Activated naive CD8-positive, alpha-beta T cell (primary cell): ENCODE data around the gene STRADA.

Source experiments
- H3K27ac Mint-ChIP-seq: one replicate; pipeline ENCODE4 v1.8.0; 2021; ENCODE audit warnings: mixed read lengths
- H3K27me3 Mint-ChIP-seq: one replicate; pipeline ENCODE4 v1.8.0; 2021; ENCODE audit warnings: mixed read lengths
- H3K36me3 Mint-ChIP-seq: one replicate; pipeline ENCODE4 v1.8.0; 2021; ENCODE audit warnings: mixed read lengths
- H3K4me1 Mint-ChIP-seq: one replicate; pipeline ENCODE4 v1.8.0; 2021; ENCODE audit warnings: low read depth, mixed read lengths
- H3K4me3 Mint-ChIP-seq: one replicate; pipeline ENCODE4 v1.8.0; 2021; ENCODE audit warnings: mild to moderate bottlenecking, mixed read lengths
- H3K9me3 Mint-ChIP-seq: one replicate; pipeline ENCODE4 v1.8.0; 2021; ENCODE audit warnings: low read depth, mixed read lengths

STRADA gene

GRCh38 chr17:63718988-63719387, 22.6 kb downstream of the STRADA start:
- H3K27ac Mint-ChIP-seq, result no peak overlapping the region

GRCh38 chr17:63716426-63716825, 25.2 kb downstream of the STRADA start:
- Mint-ChIP-seq H3K27me3 (no peaks in the 10 kb centered on the region), H3K4me3 (no peak overlapping the region), H3K9me3 (no peaks in the 10 kb centered on the region), H3K27ac (peak overlapping the region; percentile 62), H3K36me3 (no peaks in the 10 kb centered on the region), H3K4me1 (no peaks in the 10 kb centered on the region)

More at GRCh38 chr17:63718988-63719387, 22.6 kb downstream of the STRADA start:
- Mint-ChIP-seq H3K27me3 (no peaks in the 10 kb centered on the region), H3K4me1 (no peaks in the 10 kb centered on the region), H3K36me3 (no peaks in the 10 kb centered on the region), H3K4me3 (no peak overlapping the region), H3K9me3 (no peaks in the 10 kb centered on the region)

- Mint-ChIP-seq H3K27me3 (no peaks in the 10 kb centered on the region), H3K36me3 (no peaks in the 10 kb centered on the region), H3K27ac (no peak overlapping the region), H3K4me1 (peaks cover 10% of the 10 kb centered on the region), H3K4me3 (no peak overlapping the region), H3K9me3 (no peaks in the 10 kb centered on the region)
Observed at GRCh38 chr17:63714550-63715277, 26.9 kb downstream of the STRADA start.

- Mint-ChIP-seq H3K27ac (peak overlapping the region; percentile 72), H3K9me3 (no peaks in the 10 kb centered on the region), H3K36me3 (peaks cover 3% of the 10 kb centered on the region), H3K4me1 (peaks cover 58% of the 10 kb centered on the region), H3K4me3 (peak overlapping the region; percentile 3), H3K27me3 (no peaks in the 10 kb centered on the region)
Observed at GRCh38 chr17:63709110-63709509, 32.5 kb downstream of the STRADA start.

- Mint-ChIP-seq H3K36me3 (peaks cover 7% of the 10 kb centered on the region), H3K4me3 (peak overlapping the region; percentile 47), H3K9me3 (no peaks in the 10 kb centered on the region), H3K27me3 (no peaks in the 10 kb centered on the region), H3K4me1 (peaks cover 77% of the 10 kb centered on the region), H3K27ac (peak overlapping the region; percentile 80)
Observed at GRCh38 chr17:63707151-63707550, 34.4 kb downstream of the STRADA start.

DNA sequence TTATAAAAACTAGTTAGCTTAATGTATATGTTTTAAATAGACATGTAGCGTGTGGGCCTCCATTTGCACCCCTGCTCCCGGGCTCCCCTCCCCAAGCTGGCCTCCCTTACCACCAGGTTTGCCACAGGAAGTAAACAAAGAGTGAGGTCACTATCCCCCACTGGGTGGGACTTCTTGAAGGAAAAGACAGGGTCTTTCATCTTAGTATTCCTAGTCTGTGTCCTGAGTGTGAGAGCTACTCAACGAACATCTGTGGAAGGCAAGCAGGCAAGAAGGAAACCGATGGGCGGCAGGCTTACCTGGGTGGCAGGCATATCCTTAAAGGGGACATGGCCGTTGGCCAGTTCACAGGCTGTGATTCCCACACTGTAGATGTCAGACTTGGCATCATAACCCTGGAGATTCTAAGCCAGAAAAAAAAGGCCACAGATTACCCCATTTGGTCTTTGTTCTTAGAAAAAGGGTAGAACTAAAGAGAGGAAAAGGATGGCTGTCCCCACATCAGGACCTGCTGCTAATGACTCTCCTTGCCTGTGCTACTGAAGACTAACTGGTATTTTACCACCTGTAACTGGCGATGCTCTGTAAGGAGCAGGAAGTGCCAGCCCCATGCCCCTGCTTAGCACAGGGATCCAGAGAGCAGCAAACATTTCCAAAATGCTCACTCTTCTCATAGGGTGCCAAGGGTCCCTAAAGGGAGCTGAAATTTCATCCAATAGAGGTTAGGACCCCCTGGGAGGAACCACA, 35.1 kb downstream of the STRADA start:
- no peaks in the 10 kb centered on the region for H3K9me3 Mint-ChIP-seq
- peak overlapping the region; percentile 58 for H3K4me3 Mint-ChIP-seq
- H3K27me3 Mint-ChIP-seq, result no peaks in the 10 kb centered on the region
- peaks cover 7% of the 10 kb centered on the region for H3K36me3 Mint-ChIP-seq
- H3K4me1 Mint-ChIP-seq, result peaks cover 80% of the 10 kb centered on the region
- H3K27ac Mint-ChIP-seq, result peak overlapping the region; percentile 80

DNA sequence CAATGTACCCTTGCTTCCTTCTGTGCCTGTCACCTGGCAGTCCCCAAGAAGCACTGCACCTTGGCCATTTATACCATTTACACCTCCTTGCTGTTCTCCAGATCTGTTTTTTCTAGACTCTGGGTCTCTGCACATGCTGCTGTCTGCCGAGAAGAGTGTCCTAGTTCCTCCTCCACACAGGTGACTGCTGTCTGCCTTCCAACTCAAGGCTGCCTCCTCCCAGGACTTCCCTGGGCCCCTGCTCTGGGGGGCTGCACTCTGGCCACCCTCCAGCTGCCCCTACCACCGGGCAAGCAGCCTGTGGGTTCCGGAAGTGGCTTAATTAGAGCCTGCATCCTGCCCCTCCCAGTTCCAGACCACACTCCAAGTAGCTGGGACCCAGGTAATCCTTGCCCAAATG, 35.9 kb downstream of the STRADA start:
- peak overlapping the region; percentile 72 for H3K4me3 Mint-ChIP-seq
- no peaks in the 10 kb centered on the region for H3K9me3 Mint-ChIP-seq
- peaks cover 7% of the 10 kb centered on the region for H3K36me3 Mint-ChIP-seq
- H3K27ac Mint-ChIP-seq, result peak overlapping the region; percentile 81
- H3K27me3 Mint-ChIP-seq, result no peaks in the 10 kb centered on the region
- H3K4me1 Mint-ChIP-seq, result peaks cover 85% of the 10 kb centered on the region

GRCh38 chr17:63704836-63705235, 36.8 kb downstream of the STRADA start:
- Mint-ChIP-seq H3K4me3 (peak overlapping the region; percentile 72), H3K36me3 (peaks cover 7% of the 10 kb centered on the region), H3K9me3 (no peaks in the 10 kb centered on the region), H3K27ac (peak overlapping the region; percentile 81), H3K27me3 (no peaks in the 10 kb centered on the region), H3K4me1 (peaks cover 76% of the 10 kb centered on the region)

GRCh38 chr17:63704259-63704576, 37.4 kb downstream of the STRADA start:
- Mint-ChIP-seq H3K27ac (peak overlapping the region; percentile 96), H3K36me3 (peaks cover 3% of the 10 kb centered on the region), H3K4me1 (peaks cover 70% of the 10 kb centered on the region), H3K9me3 (no peaks in the 10 kb centered on the region), H3K27me3 (no peaks in the 10 kb centered on the region), H3K4me3 (peak overlapping the region; percentile 92)

DNA sequence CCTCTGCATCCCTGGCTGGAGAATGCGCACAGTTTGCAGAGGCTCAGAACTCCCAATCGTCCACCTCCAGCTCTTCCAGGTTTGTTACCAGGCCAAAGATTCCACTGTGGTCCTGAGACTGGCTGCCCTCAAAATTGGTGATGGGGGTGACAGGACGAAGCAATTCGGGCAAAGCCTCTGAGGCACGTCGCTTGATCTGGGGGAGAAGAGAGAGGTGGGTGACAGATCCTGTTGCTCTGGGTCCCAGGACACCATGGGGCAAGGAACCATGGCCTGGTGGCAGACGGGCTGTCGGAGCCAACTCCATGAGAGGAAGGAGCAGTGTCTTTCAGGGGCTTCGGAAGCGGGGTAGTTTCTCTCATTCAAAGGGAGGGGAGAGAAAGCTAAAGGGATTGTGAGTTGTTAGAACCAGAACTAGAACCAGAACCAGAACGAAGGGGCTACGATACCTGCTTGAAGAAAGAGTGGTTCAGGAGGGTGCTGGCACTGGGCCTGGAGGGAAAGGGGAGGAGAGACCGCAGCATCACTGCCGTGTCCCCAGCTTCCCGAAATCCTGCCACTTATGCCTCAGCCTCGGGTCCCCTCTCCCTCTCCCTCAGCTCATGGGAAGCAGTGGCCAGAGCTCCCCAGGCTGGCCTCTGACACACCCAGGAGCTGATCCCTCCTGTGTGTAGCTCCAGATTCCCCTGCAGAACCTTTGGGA, 37.9 kb downstream of the STRADA start:
- H3K36me3 Mint-ChIP-seq, result peaks cover 3% of the 10 kb centered on the region
- H3K4me3 Mint-ChIP-seq, result peak overlapping the region; percentile 92
- no peaks in the 10 kb centered on the region for H3K9me3 Mint-ChIP-seq
- peaks cover 65% of the 10 kb centered on the region for H3K4me1 Mint-ChIP-seq
- no peaks in the 10 kb centered on the region for H3K27me3 Mint-ChIP-seq
- H3K27ac Mint-ChIP-seq, result peak overlapping the region; percentile 96

DNA sequence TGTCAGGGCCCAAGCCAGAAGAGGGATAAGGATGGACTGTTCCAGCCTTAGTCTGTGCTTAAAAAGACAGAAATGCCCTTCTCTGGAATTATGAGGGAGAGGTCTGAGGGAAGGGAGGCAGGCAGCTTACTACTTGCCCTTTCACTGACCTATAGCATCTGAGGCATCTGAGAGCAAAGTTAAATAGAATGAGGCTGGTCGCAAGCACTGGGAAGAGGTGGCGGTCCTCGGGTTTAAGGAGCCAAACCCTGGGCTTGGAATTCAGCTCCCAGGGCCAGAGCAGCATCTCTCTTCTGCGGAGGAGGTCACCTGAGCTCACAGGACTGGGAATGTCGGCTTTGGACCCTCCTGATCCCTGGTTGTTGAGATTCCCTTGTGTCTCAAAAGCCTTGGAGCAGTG, 38.6 kb downstream of the STRADA start:
- no peaks in the 10 kb centered on the region for H3K9me3 Mint-ChIP-seq
- no peaks in the 10 kb centered on the region for H3K27me3 Mint-ChIP-seq
- peaks cover 3% of the 10 kb centered on the region for H3K36me3 Mint-ChIP-seq
- H3K4me3 Mint-ChIP-seq, result peak overlapping the region; percentile 92
- H3K4me1 Mint-ChIP-seq, result peaks cover 59% of the 10 kb centered on the region
- H3K27ac Mint-ChIP-seq, result peak overlapping the region; percentile 96

DNA sequence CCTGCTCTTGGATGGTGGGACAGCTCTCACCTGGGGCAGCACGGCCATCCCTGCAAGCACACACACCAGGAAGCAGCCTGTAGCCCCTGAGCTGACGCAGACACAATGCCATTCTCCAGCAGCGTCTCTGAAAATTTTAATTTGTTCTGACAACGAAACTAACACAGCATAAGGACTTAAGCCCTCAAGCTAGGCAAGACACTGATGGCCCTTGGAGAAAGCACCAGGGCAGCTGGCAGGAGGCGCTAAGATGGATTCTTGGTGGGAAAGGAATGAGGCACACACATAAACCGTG, 38.9 kb downstream of the STRADA start:
- H3K4me3 Mint-ChIP-seq, result peak overlapping the region; percentile 92
- peaks cover 3% of the 10 kb centered on the region for H3K36me3 Mint-ChIP-seq
- H3K27ac Mint-ChIP-seq, result peak overlapping the region; percentile 96
- no peaks in the 10 kb centered on the region for H3K9me3 Mint-ChIP-seq
- H3K4me1 Mint-ChIP-seq, result peaks cover 63% of the 10 kb centered on the region
- H3K27me3 Mint-ChIP-seq, result no peaks in the 10 kb centered on the region

GRCh38 chr17:63701868-63702720, 39.5 kb downstream of the STRADA start:
- H3K27ac Mint-ChIP-seq, result peak overlapping the region; percentile 96
- H3K4me1 Mint-ChIP-seq, result peaks cover 65% of the 10 kb centered on the region
- H3K36me3 Mint-ChIP-seq, result peaks cover 3% of the 10 kb centered on the region
- H3K9me3 Mint-ChIP-seq, result no peaks in the 10 kb centered on the region
- H3K27me3 Mint-ChIP-seq, result no peaks in the 10 kb centered on the region
- H3K4me3 Mint-ChIP-seq, result peak overlapping the region; percentile 92

GRCh38 chr17:63701456-63701820, 40.2 kb downstream of the STRADA start:
- no peaks in the 10 kb centered on the region for H3K9me3 Mint-ChIP-seq
- H3K36me3 Mint-ChIP-seq, result peaks cover 3% of the 10 kb centered on the region

More at GRCh38 chr17:63701456-63701820, 40.2 kb downstream of the STRADA start:
- no peaks in the 10 kb centered on the region for H3K27me3 Mint-ChIP-seq
- peaks cover 65% of the 10 kb centered on the region for H3K4me1 Mint-ChIP-seq
- peak overlapping the region; percentile 92 for H3K4me3 Mint-ChIP-seq
- peak overlapping the region; percentile 96 for H3K27ac Mint-ChIP-seq
